H1 (cell line): ENCODE measurements around the gene DNAJC6. TPM values are rescaled to one million over a fixed set of nuclear protein-coding genes. Genes with fewer than 3 reads are reported as not detected.

Experiments
- CTCF ChIA-PET: fragments of 300-600 bp; sonication (Branson Sonifier 250); formaldehyde crosslinking; loops from one replicate; lab custom pipeline; 2021; ENCODE audit not compliant: partially characterized antibody; lab: Charles Lee
- POLR2A ChIA-PET: fragments of 300-600 bp; sonication (Branson Sonifier 250); formaldehyde crosslinking; loops from one replicate; lab custom pipeline; 2021; ENCODE audit warnings: inconsistent platforms; ENCODE audit not compliant: partially characterized antibody; lab: Charles Lee
- DNase-seq, 2 experiments: peaks; one replicate each; pipeline versions ENCODE4 v3.0.0 to v3.0.0-alpha.2; 2010 to 2022; ENCODE audit warnings: low spot score in 2 of 2, low read depth in 1 of 2, mixed read lengths in 1 of 2
- FAIRE-seq: peaks from 2 replicates; lab custom pipeline; 2011; peaks lifted over from hg19 to GRCh38; lab: Jason Lieb, UNC
- H2AFZ ChIP-seq: 2 replicates; pipeline ENCODE4 v1.8.1; 2012; ENCODE audit warnings: low read length, inconsistent platforms
- H2AK5ac ChIP-seq: 2 replicates; pipeline ENCODE4 v1.6.1; 2013; ENCODE audit warnings: low read depth, low read length
- H2BK120ac ChIP-seq: replicated peaks from 2 replicates; pipeline ENCODE3; 2013; ENCODE audit warnings: low read depth, low read length, inconsistent platforms
- H2BK12ac ChIP-seq: 2 replicates; pipeline ENCODE4 v1.6.1; 2013; ENCODE audit warnings: low read depth, low read length
- H2BK15ac ChIP-seq: 2 replicates; pipeline ENCODE4 v1.6.1; 2013; ENCODE audit warnings: low read length
- H2BK20ac ChIP-seq: 2 replicates; pipeline ENCODE4 v1.6.1; 2013; ENCODE audit warnings: low read length
- H2BK5ac ChIP-seq: 2 replicates; pipeline ENCODE4 v1.6.1; 2013; ENCODE audit warnings: low read depth, low read length
- H3K14ac ChIP-seq: 2 replicates; pipeline ENCODE4 v1.6.1; 2013; ENCODE audit warnings: inconsistent platforms; ENCODE audit not compliant: insufficient read length
- H3K18ac ChIP-seq: 2 replicates; pipeline ENCODE4 v1.6.1; 2013; ENCODE audit warnings: low read length; ENCODE audit errors: extremely low read depth
- H3K23ac ChIP-seq: 2 replicates; pipeline ENCODE4 v1.6.1; 2013; ENCODE audit warnings: inconsistent platforms; ENCODE audit not compliant: insufficient read length
- H3K23me2 ChIP-seq: 2 replicates; pipeline ENCODE4 v1.6.1; 2013; ENCODE audit warnings: low read depth, low read length
- H3K27ac ChIP-seq: 2 replicates; pipeline ENCODE4 v1.6.1; 2011; ENCODE audit warnings: low read depth, low read length, inconsistent platforms
- H3K27me3 ChIP-seq, 4 experiments: replicated peaks in 1 of 4; 1 replicate in 1 of 4; 2 replicates in 3 of 4; pipeline versions ENCODE4 v1.6.1 to v1.8.1; 2011 to 2013; ENCODE audit warnings: low read length in 3 of 4, mild to moderate bottlenecking in 3 of 4, inconsistent platforms in 2 of 4, mixed read lengths in 2 of 4, moderate library complexity in 1 of 4; ENCODE audit not compliant: control insufficient read depth in 3 of 4, insufficient read depth in 3 of 4; ENCODE audit errors: extremely low read depth in 1 of 4
- H3K36me3 ChIP-seq, 4 experiments: 2 replicates each; pipeline versions ENCODE4 v1.6.1 to v1.8.1; 2011 to 2013; ENCODE audit warnings: mild to moderate bottlenecking in 4 of 4, low read length in 3 of 4, moderate library complexity in 2 of 4, control low read depth in 1 of 4, inconsistent platforms in 1 of 4; ENCODE audit not compliant: insufficient read depth in 4 of 4, control insufficient read depth in 2 of 4
- H3K4ac ChIP-seq: replicated peaks from 2 replicates; pipeline ENCODE3; 2013; ENCODE audit warnings: low read length, low read depth, mixed read lengths, inconsistent platforms; ENCODE audit not compliant: insufficient read length
- H3K4me1 ChIP-seq, 4 experiments: replicated peaks in 1 of 4; 1 replicate in 1 of 4; 2 replicates in 3 of 4; pipeline versions ENCODE4 v1.6.1 to v1.8.1; 2011 to 2013; ENCODE audit warnings: low read length in 3 of 4, inconsistent platforms in 2 of 4, mixed read lengths in 1 of 4; ENCODE audit not compliant: insufficient read depth in 4 of 4, control insufficient read depth in 3 of 4
- H3K4me2 ChIP-seq, 2 experiments: 2 replicates each; pipeline versions ENCODE4 v1.6.1 to v1.8.1; 2011 to 2013; ENCODE audit warnings: low read depth in 2 of 2, low read length in 2 of 2, control low read depth in 1 of 2, inconsistent platforms in 1 of 2, mild to moderate bottlenecking in 1 of 2; ENCODE audit not compliant: insufficient read depth in 1 of 2
- H3K4me3 ChIP-seq, 4 experiments: fragments of 200-600, 300-600 bp in 1 of 4; sonication (generic), shearing (Covaris generic), sonication (Bioruptor Twin) in 1 of 4; 2 replicates each; pipeline versions ENCODE4 v1.5.1 to v1.8.1; 2011 to 2016; ENCODE audit warnings: low read length in 4 of 4, low read depth in 3 of 4, control low read depth in 2 of 4, inconsistent platforms in 2 of 4, mild to moderate bottlenecking in 2 of 4, mixed read lengths in 1 of 4, moderate library complexity in 1 of 4; ENCODE audit not compliant: insufficient read depth in 2 of 4; ENCODE audit errors: extremely low read depth in 1 of 4
- H3K56ac ChIP-seq: replicated peaks from 2 replicates; pipeline ENCODE3; 2013; ENCODE audit warnings: low read depth, mild to moderate bottlenecking, mixed read lengths, low read length, inconsistent platforms; ENCODE audit not compliant: insufficient read length
- H3K79me1 ChIP-seq: 2 replicates; pipeline ENCODE4 v1.6.1; 2013; ENCODE audit warnings: low read depth, low read length, control low read depth
- H3K79me2 ChIP-seq, 2 experiments: 2 replicates each; pipeline versions ENCODE4 v1.6.1 to v1.8.1; 2012 to 2013; ENCODE audit warnings: low read length in 2 of 2, mild to moderate bottlenecking in 2 of 2, inconsistent platforms in 1 of 2; ENCODE audit not compliant: insufficient read depth in 2 of 2, control insufficient read depth in 1 of 2
- H3K9ac ChIP-seq, 4 experiments: replicated peaks in 1 of 4; 1 replicate in 1 of 4; 2 replicates in 3 of 4; pipeline versions ENCODE4 v1.6.1 to v1.8.1; 2011 to 2013; ENCODE audit warnings: low read depth in 3 of 4, low read length in 3 of 4, control low read depth in 2 of 4, mild to moderate bottlenecking in 2 of 4, moderate library complexity in 2 of 4, inconsistent platforms in 1 of 4; ENCODE audit errors: extremely low read depth in 1 of 4
- H3K9me3 ChIP-seq, 2 experiments: 2 replicates each; pipeline versions ENCODE4 v1.6.1 to v1.8.1; 2012 to 2013; ENCODE audit warnings: mild to moderate bottlenecking in 2 of 2, moderate library complexity in 2 of 2, control low read depth in 1 of 2, inconsistent platforms in 1 of 2, low read depth in 1 of 2, low read length in 1 of 2, mixed read lengths in 1 of 2; ENCODE audit not compliant: insufficient read depth in 2 of 2
- H4K20me1 ChIP-seq, 2 experiments: replicated peaks in 1 of 2; 2 replicates each; pipeline versions ENCODE3 to v1.8.1; 2011 to 2013; ENCODE audit warnings: inconsistent platforms in 2 of 2, low read length in 2 of 2, mild to moderate bottlenecking in 1 of 2; ENCODE audit not compliant: insufficient read depth in 2 of 2, control insufficient read depth in 1 of 2
- H4K5ac ChIP-seq: 2 replicates; pipeline ENCODE4 v1.6.1; 2013; ENCODE audit warnings: low read length, low read depth, mixed read lengths, inconsistent platforms; ENCODE audit not compliant: insufficient read length
- H4K8ac ChIP-seq: 2 replicates; pipeline ENCODE4 v1.8.0; 2013; ENCODE audit warnings: mild to moderate bottlenecking, moderate library complexity, low read length, inconsistent platforms; ENCODE audit not compliant: insufficient read depth; ENCODE audit errors: extremely low read depth
- H4K91ac ChIP-seq: replicated peaks from 2 replicates; pipeline ENCODE3; 2013; ENCODE audit warnings: low read length, mixed read lengths, inconsistent platforms; ENCODE audit not compliant: insufficient read length
- BCL11A ChIP-seq, 2 experiments: IDR thresholded peaks; one replicate each; pipeline ENCODE4 v1.6.1; 2011; ENCODE audit warnings: low read depth in 2 of 2, low read length in 2 of 2, mild to moderate bottlenecking in 2 of 2
- GABPA ChIP-seq: IDR thresholded peaks from 2 replicates; pipeline ENCODE4 v1.6.1; 2011; ENCODE audit warnings: mild to moderate bottlenecking, low read length, moderate library complexity, borderline replicate concordance; ENCODE audit not compliant: insufficient read depth
- HDAC6 ChIP-seq: IDR thresholded peaks from one replicate; pipeline ENCODE4 v1.7.1; 2012; ENCODE audit warnings: low read depth, mild to moderate bottlenecking, inconsistent platforms, low read length, moderate library complexity
- KDM1A ChIP-seq: fragments of 200-600, 300-600 bp; sonication (generic); IDR thresholded peaks from 2 replicates; pipeline ENCODE4 v1.7.1; 2016; ENCODE audit warnings: mild to moderate bottlenecking, low read length, borderline replicate concordance
- NRF1 ChIP-seq: IDR thresholded peaks from 2 replicates; pipeline ENCODE4 v1.6.1; 2011; ENCODE audit warnings: mild to moderate bottlenecking, low read depth, low read length, improper control_type of control experiment
- PHF8 ChIP-seq: fragments of 200-600 bp; sonication (generic); conservative IDR thresholded peaks from 2 replicates; pipeline ENCODE4 v1.7.1; 2012; ENCODE audit warnings: low read depth, mild to moderate bottlenecking, inconsistent platforms, low read length, moderate library complexity
- POLR2A ChIP-seq, 2 experiments: IDR thresholded peaks; 1 replicate in 1 of 2; 2 replicates in 1 of 2; pipeline ENCODE4 v1.6.1; 2011; ENCODE audit warnings: low read depth in 2 of 2, low read length in 2 of 2, mild to moderate bottlenecking in 2 of 2; ENCODE audit errors: control extremely low read depth in 1 of 2
- RFX5 ChIP-seq: IDR thresholded peaks from 2 replicates; pipeline ENCODE4 v1.6.1; 2011; ENCODE audit warnings: low read depth, low read length, improper control_type of control experiment, borderline replicate concordance
- TAF1 ChIP-seq: IDR thresholded peaks from 2 replicates; pipeline ENCODE4 v1.6.1; 2011; ENCODE audit warnings: mild to moderate bottlenecking, low read depth, low read length
- WGBS, 2 experiments: shearing (Covaris generic) in 1 of 2; methylation state at CpG; one replicate each; pipeline versions ENCODE4 v1.1.6 to v1.1.7; 2013 to 2015; ENCODE audit warnings: low lambda C conversion rate in 2 of 2, mixed read lengths in 2 of 2, inconsistent platforms in 1 of 2, low coverage in 1 of 2, missing lambda C conversion rate in 1 of 2; ENCODE audit not compliant: insufficient replicate concordance in 2 of 2, insufficient coverage in 1 of 2, insufficient read length in 1 of 2; ENCODE audit errors: extremely low coverage in 1 of 2, missing lambda C conversion rate in 1 of 2; 5-methylcytosine and 5-hydroxymethylcytosine counted together
- long read RNA-seq, 2 experiments: library from RNA in 1 of 2; library from capped mRNA in 1 of 2; stranded (forward); transcript quantifications; one replicate each; pipeline ENCODE4 v2.0.0, GENCODE V29; 2021; ENCODE audit warnings: inconsistent platforms in 1 of 2
- polyA minus RNA-seq, 3 experiments: library from RNA; depleted of rRNA, polyadenylated mRNA; stranded (reverse); fragments of >200 nt; gene quantifications; 1 replicate in 2 of 3; 2 replicates in 1 of 3; pipeline ENCODE4 v1.2.3, GENCODE V29; 2011
- polyA plus RNA-seq, 7 experiments: library from polyadenylated mRNA; depleted of rRNA in 3 of 7; stranded (reverse) in 5 of 7; unstranded in 2 of 7; fragments of >200 nt in 5 of 7; fragments of 200-250 nt in 2 of 7; gene quantifications; 1 replicate in 5 of 7; 2 replicates in 1 of 7; 4 replicates in 1 of 7; pipeline versions ENCODE4 v1.2.1 to v1.2.3, GENCODE V29; 2011 to 2013; ENCODE audit warnings: missing spikeins in 2 of 7, mixed read lengths in 2 of 7
- total RNA-seq: library from RNA; stranded (reverse); fragmentation: NEBNext Ultra II Directional; extraction: Animal tissue kit (Norgen Biotek cat#: 25700); gene quantifications from 2 replicates; pipeline ENCODE4 v1.2.1, GENCODE V29; 2021

DNAJC6 gene
- total RNA-seq (3.0 and 3.7 TPM in 2 replicates), polyA plus RNA-seq (2011; rRNA removed) (1.6 and 2.3 TPM in 2 replicates), polyA minus RNA-seq (2011; rRNA and poly(A)+ RNA removed) (7.9 and 8.6 TPM in 2 replicates)
- polyA plus RNA-seq (2011; cell fraction: cytosol; rRNA removed) = 2.0 TPM
- 3.4 TPM for polyA plus RNA-seq (2011; cell fraction: nucleus; rRNA removed)
- 1.9 to 2.5 TPM (median 2.4 TPM) in 4 replicates for polyA plus RNA-seq (2012, experiment 1 of 2)
- polyA plus RNA-seq (2012, experiment 2 of 2) = 0.12 TPM
- 1.9 TPM for polyA plus RNA-seq (2013, experiment 1 of 2)
- polyA plus RNA-seq (2013, experiment 2 of 2) = 1.6 TPM
- polyA minus RNA-seq (2011; cell fraction: cytosol; rRNA and poly(A)+ RNA removed) = 5.2 TPM
- 16.4 TPM for polyA minus RNA-seq (2011; cell fraction: nucleus; rRNA and poly(A)+ RNA removed)
- long read RNA-seq, experiment 1, partial matches to known transcripts = 0 of 2 reads
- long read RNA-seq, experiment 1, other reads (novel, unspliced or antisense) = 2 of 2 reads
- long read RNA-seq, experiment 2, full-length matches to known transcripts = 1 of 1 reads
- long read RNA-seq, experiment 2, partial matches to known transcripts = 0 of 1 reads
- long read RNA-seq, experiment 2, other reads (novel, unspliced or antisense) = 0 of 1 reads

- Histone ChIP-seq H3K9me3 (no peaks in the 10 kb centered on the region), H3K27me3 (peaks cover 0 to 10% (median 0%) of the 10 kb centered on the region in 4 experiments; a peak in 2 of 7 replicates), H3K79me2 (no peaks in the 10 kb centered on the region), H2BK15ac (no peak within 1 kb of the TSS), H3K9ac (no peak within 1 kb of the TSS), H3K4ac (no peak within 1 kb of the TSS), H3K4me1 (peaks cover 0 to 6% (median 2%) of the 10 kb centered on the region in 4 experiments; a peak in 3 of 7 replicates), H3K56ac (no peak within 1 kb of the TSS), H2BK12ac (no peak within 1 kb of the TSS), H3K36me3 (no peaks in the 10 kb centered on the region), H3K18ac (no peak within 1 kb of the TSS; the same call in 1 of the 2 replicates), H4K8ac (no peak within 1 kb of the TSS), H3K14ac (no peak within 1 kb of the TSS), H3K79me1 (no peaks in the 10 kb centered on the region), H4K91ac (no peak within 1 kb of the TSS), H2BK20ac (no peak within 1 kb of the TSS), H3K23me2 (peaks cover 11% of the 10 kb centered on the region), H3K4me2 (peak within 1 kb of the TSS; percentile 72 to 86), H2BK120ac (no peak within 1 kb of the TSS), H2BK5ac (no peak within 1 kb of the TSS), H3K23ac (no peak within 1 kb of the TSS), H4K5ac (no peak within 1 kb of the TSS), H4K20me1 (no peaks in the 10 kb centered on the region), H3K27ac (no peak within 1 kb of the TSS), H2AFZ (peak within 1 kb of the TSS; percentile 74; the same call in 1 of the 2 replicates), H2AK5ac (no peak within 1 kb of the TSS), H3K4me3 (peak within 1 kb of the TSS; percentile 61 to 88 (median 64))
- no peak for FAIRE-seq
- 2% methylated on average over 31 of the region's 75 CpGs; no CpG with 5 or more reads in 1 of the 2 experiments for WGBS, 2 experiments
- ChIA-PET CTCF (interaction anchor here (0.7 to 2.6 kb wide), 14 partner anchors 14 to 398 kb away, joined by 3 to 10 read pairs (median 4); no protein-coding TSS in a partner anchor), POLR2A (interaction anchor here (0.7 to 1.9 kb wide), 7 partner anchors 31 to 109 kb away, joined by 3 to 6 read pairs (median 5); no protein-coding TSS in a partner anchor)
- peak; percentile 44 to 93 for DNase-seq
- TF ChIP-seq PHF8 (no peak; the same call in 1 of the 2 replicates), GABPA (peak; percentile 25; the same call in 1 of the 2 replicates), RFX5 (no peak), BCL11A (IDR thresholded peaks at IDR 0.05; ENCODE audit: low read depth in 2 of 2, low read length in 2 of 2) (no peak), POLR2A (IDR thresholded peaks at IDR 0.05; ENCODE audit: control extremely low read depth in 1 of 2, low read depth in 2 of 2, low read length in 2 of 2) (no peak), HDAC6 (no peak), TAF1 (0 out of 2 replicates have a peak, but pooled peaks have one; percentile 16), KDM1A (no peak; the same call in 1 of the 2 replicates), NRF1 (no peak)
Measured at GRCh38 chr1:65309304-65310077, at the start of gene DNAJC6. Gene DNAJC6, plus strand, starts transcription at chr1:65309543. Its CDS starts 203 bp downstream, at chr1:65309746.
